H1 (cell line): Measurements from ENCODE around the gene SERPINB13. TPM values are rescaled to one million over a fixed set of nuclear protein-coding genes. Genes with fewer than 3 reads are reported as not detected.

Source experiments
- CTCF ChIA-PET: fragments of 300-600 bp; sonication (Branson Sonifier 250); formaldehyde crosslinking; loops from one replicate; lab custom pipeline; 2021; ENCODE audit not compliant: partially characterized antibody; lab: Charles Lee
- POLR2A ChIA-PET: fragments of 300-600 bp; sonication (Branson Sonifier 250); formaldehyde crosslinking; loops from one replicate; lab custom pipeline; 2021; ENCODE audit warnings: inconsistent platforms; ENCODE audit not compliant: partially characterized antibody; lab: Charles Lee
- DNase-seq, 2 experiments: peaks; one replicate each; pipeline versions ENCODE4 v3.0.0 to v3.0.0-alpha.2; 2010 to 2022; ENCODE audit warnings: low spot score in 2 of 2, low read depth in 1 of 2, mixed read lengths in 1 of 2
- FAIRE-seq: peaks from 2 replicates; lab custom pipeline; 2011; peaks lifted over from hg19 to GRCh38; lab: Jason Lieb, UNC
- H2AFZ ChIP-seq: 2 replicates; pipeline ENCODE4 v1.8.1; 2012; ENCODE audit warnings: low read length, inconsistent platforms
- H2AK5ac ChIP-seq: 2 replicates; pipeline ENCODE4 v1.6.1; 2013; ENCODE audit warnings: low read depth, low read length
- H2BK120ac ChIP-seq: replicated peaks from 2 replicates; pipeline ENCODE3; 2013; ENCODE audit warnings: low read depth, low read length, inconsistent platforms
- H2BK12ac ChIP-seq: 2 replicates; pipeline ENCODE4 v1.6.1; 2013; ENCODE audit warnings: low read depth, low read length
- H2BK15ac ChIP-seq: 2 replicates; pipeline ENCODE4 v1.6.1; 2013; ENCODE audit warnings: low read length
- H2BK20ac ChIP-seq: 2 replicates; pipeline ENCODE4 v1.6.1; 2013; ENCODE audit warnings: low read length
- H2BK5ac ChIP-seq: 2 replicates; pipeline ENCODE4 v1.6.1; 2013; ENCODE audit warnings: low read depth, low read length
- H3K14ac ChIP-seq: 2 replicates; pipeline ENCODE4 v1.6.1; 2013; ENCODE audit warnings: inconsistent platforms; ENCODE audit not compliant: insufficient read length
- H3K18ac ChIP-seq: 2 replicates; pipeline ENCODE4 v1.6.1; 2013; ENCODE audit warnings: low read length; ENCODE audit errors: extremely low read depth
- H3K23ac ChIP-seq: 2 replicates; pipeline ENCODE4 v1.6.1; 2013; ENCODE audit warnings: inconsistent platforms; ENCODE audit not compliant: insufficient read length
- H3K23me2 ChIP-seq: 2 replicates; pipeline ENCODE4 v1.6.1; 2013; ENCODE audit warnings: low read depth, low read length
- H3K27ac ChIP-seq: 2 replicates; pipeline ENCODE4 v1.6.1; 2011; ENCODE audit warnings: low read depth, low read length, inconsistent platforms
- H3K27me3 ChIP-seq, 4 experiments: replicated peaks in 1 of 4; 1 replicate in 1 of 4; 2 replicates in 3 of 4; pipeline versions ENCODE4 v1.6.1 to v1.8.1; 2011 to 2013; ENCODE audit warnings: low read length in 3 of 4, mild to moderate bottlenecking in 3 of 4, inconsistent platforms in 2 of 4, mixed read lengths in 2 of 4, moderate library complexity in 1 of 4; ENCODE audit not compliant: control insufficient read depth in 3 of 4, insufficient read depth in 3 of 4; ENCODE audit errors: extremely low read depth in 1 of 4
- H3K36me3 ChIP-seq, 4 experiments: 2 replicates each; pipeline versions ENCODE4 v1.6.1 to v1.8.1; 2011 to 2013; ENCODE audit warnings: mild to moderate bottlenecking in 4 of 4, low read length in 3 of 4, moderate library complexity in 2 of 4, control low read depth in 1 of 4, inconsistent platforms in 1 of 4; ENCODE audit not compliant: insufficient read depth in 4 of 4, control insufficient read depth in 2 of 4
- H3K4ac ChIP-seq: replicated peaks from 2 replicates; pipeline ENCODE3; 2013; ENCODE audit warnings: low read length, low read depth, mixed read lengths, inconsistent platforms; ENCODE audit not compliant: insufficient read length
- H3K4me1 ChIP-seq, 4 experiments: replicated peaks in 1 of 4; 1 replicate in 1 of 4; 2 replicates in 3 of 4; pipeline versions ENCODE4 v1.6.1 to v1.8.1; 2011 to 2013; ENCODE audit warnings: low read length in 3 of 4, inconsistent platforms in 2 of 4, mixed read lengths in 1 of 4; ENCODE audit not compliant: insufficient read depth in 4 of 4, control insufficient read depth in 3 of 4
- H3K4me2 ChIP-seq, 2 experiments: 2 replicates each; pipeline versions ENCODE4 v1.6.1 to v1.8.1; 2011 to 2013; ENCODE audit warnings: low read depth in 2 of 2, low read length in 2 of 2, control low read depth in 1 of 2, inconsistent platforms in 1 of 2, mild to moderate bottlenecking in 1 of 2; ENCODE audit not compliant: insufficient read depth in 1 of 2
- H3K4me3 ChIP-seq, 4 experiments: fragments of 200-600, 300-600 bp in 1 of 4; sonication (generic), shearing (Covaris generic), sonication (Bioruptor Twin) in 1 of 4; 2 replicates each; pipeline versions ENCODE4 v1.5.1 to v1.8.1; 2011 to 2016; ENCODE audit warnings: low read length in 4 of 4, low read depth in 3 of 4, control low read depth in 2 of 4, inconsistent platforms in 2 of 4, mild to moderate bottlenecking in 2 of 4, mixed read lengths in 1 of 4, moderate library complexity in 1 of 4; ENCODE audit not compliant: insufficient read depth in 2 of 4; ENCODE audit errors: extremely low read depth in 1 of 4
- H3K56ac ChIP-seq: replicated peaks from 2 replicates; pipeline ENCODE3; 2013; ENCODE audit warnings: low read depth, mild to moderate bottlenecking, mixed read lengths, low read length, inconsistent platforms; ENCODE audit not compliant: insufficient read length
- H3K79me1 ChIP-seq: 2 replicates; pipeline ENCODE4 v1.6.1; 2013; ENCODE audit warnings: low read depth, low read length, control low read depth
- H3K79me2 ChIP-seq, 2 experiments: 2 replicates each; pipeline versions ENCODE4 v1.6.1 to v1.8.1; 2012 to 2013; ENCODE audit warnings: low read length in 2 of 2, mild to moderate bottlenecking in 2 of 2, inconsistent platforms in 1 of 2; ENCODE audit not compliant: insufficient read depth in 2 of 2, control insufficient read depth in 1 of 2
- H3K9ac ChIP-seq, 4 experiments: replicated peaks in 1 of 4; 1 replicate in 1 of 4; 2 replicates in 3 of 4; pipeline versions ENCODE4 v1.6.1 to v1.8.1; 2011 to 2013; ENCODE audit warnings: low read depth in 3 of 4, low read length in 3 of 4, control low read depth in 2 of 4, mild to moderate bottlenecking in 2 of 4, moderate library complexity in 2 of 4, inconsistent platforms in 1 of 4; ENCODE audit errors: extremely low read depth in 1 of 4
- H3K9me3 ChIP-seq, 2 experiments: 2 replicates each; pipeline versions ENCODE4 v1.6.1 to v1.8.1; 2012 to 2013; ENCODE audit warnings: mild to moderate bottlenecking in 2 of 2, moderate library complexity in 2 of 2, control low read depth in 1 of 2, inconsistent platforms in 1 of 2, low read depth in 1 of 2, low read length in 1 of 2, mixed read lengths in 1 of 2; ENCODE audit not compliant: insufficient read depth in 2 of 2
- H4K20me1 ChIP-seq, 2 experiments: replicated peaks in 1 of 2; 2 replicates each; pipeline versions ENCODE3 to v1.8.1; 2011 to 2013; ENCODE audit warnings: inconsistent platforms in 2 of 2, low read length in 2 of 2, mild to moderate bottlenecking in 1 of 2; ENCODE audit not compliant: insufficient read depth in 2 of 2, control insufficient read depth in 1 of 2
- H4K5ac ChIP-seq: 2 replicates; pipeline ENCODE4 v1.6.1; 2013; ENCODE audit warnings: low read length, low read depth, mixed read lengths, inconsistent platforms; ENCODE audit not compliant: insufficient read length
- H4K8ac ChIP-seq: 2 replicates; pipeline ENCODE4 v1.8.0; 2013; ENCODE audit warnings: mild to moderate bottlenecking, moderate library complexity, low read length, inconsistent platforms; ENCODE audit not compliant: insufficient read depth; ENCODE audit errors: extremely low read depth
- H4K91ac ChIP-seq: replicated peaks from 2 replicates; pipeline ENCODE3; 2013; ENCODE audit warnings: low read length, mixed read lengths, inconsistent platforms; ENCODE audit not compliant: insufficient read length
- CBX8 ChIP-seq: fragments of 300-800, 300-1000 bp; sonication (generic); IDR thresholded peaks from 2 replicates; pipeline ENCODE4 v1.7.1; 2016; ENCODE audit warnings: low read depth, low read length, borderline replicate concordance
- EZH2 ChIP-seq: fragments of 200-600 bp; sonication (generic); IDR thresholded peaks from 2 replicates; pipeline ENCODE4 v1.7.1; 2012; ENCODE audit warnings: low read depth, mild to moderate bottlenecking, moderate library complexity, low read length, inconsistent platforms; ENCODE audit not compliant: severe bottlenecking
- HDAC2 ChIP-seq, 2 experiments: fragments of 300-600 bp in 1 of 2; sonication (generic) in 1 of 2; IDR thresholded peaks; 2 replicates each; pipeline ENCODE4 v1.6.1; 2011 to 2012; ENCODE audit warnings: low read depth in 2 of 2, low read length in 2 of 2, mild to moderate bottlenecking in 2 of 2, moderate library complexity in 2 of 2, borderline replicate concordance in 1 of 2, inconsistent platforms in 1 of 2
- RNF2 ChIP-seq: fragments of 200-900, 300-1000 bp; sonication (generic); IDR thresholded peaks from 2 replicates; pipeline ENCODE4 v1.7.1; 2016; ENCODE audit warnings: borderline replicate concordance, low read depth, mild to moderate bottlenecking, antibody characterized with exemption, low read length; ENCODE audit not compliant: poor library complexity, severe bottlenecking; ENCODE audit errors: missing control alignments
- SP4 ChIP-seq: IDR thresholded peaks from 2 replicates; pipeline ENCODE4 v1.6.1; 2012; ENCODE audit warnings: low read length, inconsistent platforms
- TAF7 ChIP-seq: optimal IDR thresholded peaks from 2 replicates; pipeline ENCODE3; 2011; ENCODE audit warnings: low read depth, mild to moderate bottlenecking, inconsistent platforms, low read length, moderate library complexity, borderline replicate concordance
- YY1 ChIP-seq: IDR thresholded peaks from 2 replicates; pipeline ENCODE4 v1.6.1; 2011; ENCODE audit warnings: low read depth, mild to moderate bottlenecking, low read length
- ZNF274 ChIP-seq: IDR thresholded peaks from 2 replicates; pipeline ENCODE4 v1.7.0; 2012; ENCODE audit warnings: low read length, borderline replicate concordance; ENCODE audit errors: extremely low read depth
- WGBS, 2 experiments: shearing (Covaris generic) in 1 of 2; methylation state at CpG; one replicate each; pipeline versions ENCODE4 v1.1.6 to v1.1.7; 2013 to 2015; ENCODE audit warnings: low lambda C conversion rate in 2 of 2, mixed read lengths in 2 of 2, inconsistent platforms in 1 of 2, low coverage in 1 of 2, missing lambda C conversion rate in 1 of 2; ENCODE audit not compliant: insufficient replicate concordance in 2 of 2, insufficient coverage in 1 of 2, insufficient read length in 1 of 2; ENCODE audit errors: extremely low coverage in 1 of 2, missing lambda C conversion rate in 1 of 2; 5-methylcytosine and 5-hydroxymethylcytosine counted together
- polyA plus RNA-seq, 7 experiments: library from polyadenylated mRNA; depleted of rRNA in 3 of 7; stranded (reverse) in 5 of 7; unstranded in 2 of 7; fragments of >200 nt in 5 of 7; fragments of 200-250 nt in 2 of 7; gene quantifications; 1 replicate in 5 of 7; 2 replicates in 1 of 7; 4 replicates in 1 of 7; pipeline versions ENCODE4 v1.2.1 to v1.2.3, GENCODE V29; 2011 to 2013; ENCODE audit warnings: missing spikeins in 2 of 7, mixed read lengths in 2 of 7
- total RNA-seq: library from RNA; stranded (reverse); fragmentation: NEBNext Ultra II Directional; extraction: Animal tissue kit (Norgen Biotek cat#: 25700); gene quantifications from 2 replicates; pipeline ENCODE4 v1.2.1, GENCODE V29; 2021
- TF ChIP-seq, protein P1 (sequence below), 3 experiments: IDR thresholded peaks; 1 replicate in 2 of 3; 2 replicates in 1 of 3; pipeline versions ENCODE4 v1.5.1 to v1.6.1; 2011; ENCODE audit warnings: low read length in 3 of 3, mild to moderate bottlenecking in 3 of 3, inconsistent platforms in 2 of 3, low read depth in 1 of 3, moderate library complexity in 1 of 3; ENCODE audit not compliant: insufficient read depth in 1 of 3; ENCODE audit errors: control extremely low read depth in 1 of 3

SERPINB13 gene
- total and polyA plus RNA-seq, 2 of the 8 experiments (the other 6 are each of a cell fraction or from before 2014, with no cell fraction given) = not detected

DNA sequence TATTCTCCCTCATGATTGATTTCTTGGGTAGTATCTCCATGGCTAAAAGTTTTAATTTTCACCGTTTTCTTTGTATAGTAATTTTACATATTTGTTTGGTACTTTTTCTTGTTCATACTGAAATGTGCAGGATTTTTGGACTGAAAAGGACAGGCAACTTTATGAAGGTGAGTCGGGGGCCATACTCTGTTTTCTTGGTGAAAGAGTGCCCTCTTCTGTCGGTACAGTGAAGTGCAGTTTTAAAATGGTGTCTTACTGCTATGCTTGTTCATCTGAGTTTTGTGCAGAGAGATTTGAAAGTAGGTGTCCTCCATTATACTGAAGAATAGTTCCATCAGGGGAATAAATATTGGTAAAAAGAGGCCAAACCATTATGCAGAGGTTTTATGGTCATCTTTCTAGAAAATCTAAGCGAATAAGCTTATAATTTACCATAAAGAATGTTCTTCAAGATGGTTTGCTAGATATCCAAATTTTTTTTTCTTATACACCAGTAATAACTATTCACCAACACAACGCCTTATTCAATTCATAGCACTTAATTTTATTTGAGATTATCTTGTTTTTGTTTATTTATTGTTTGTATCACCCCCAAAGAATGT is 8.7 kb upstream of the SERPINB13 start:
- Histone ChIP-seq H4K8ac (no peak overlapping the region), H3K4ac (no peak overlapping the region), H2BK12ac (no peak overlapping the region), H3K14ac (no peak overlapping the region), H3K4me1 (no peaks in the 10 kb centered on the region), H3K18ac (no peak overlapping the region), H3K79me2 (no peaks in the 10 kb centered on the region), H2BK5ac (no peak overlapping the region), H3K56ac (no peak overlapping the region), H2AK5ac (no peak overlapping the region), H3K9ac (no peak overlapping the region), H4K20me1 (no peaks in the 10 kb centered on the region), H4K5ac (no peak overlapping the region), H3K23ac (no peak overlapping the region), H3K27ac (no peak overlapping the region), H2AFZ (no peak overlapping the region), H3K9me3 (no peaks in the 10 kb centered on the region), H3K4me2 (no peak overlapping the region), H2BK20ac (no peak overlapping the region), H3K36me3 (no peaks in the 10 kb centered on the region), H4K91ac (no peak overlapping the region), H3K4me3 (no peak overlapping the region), H2BK120ac (no peak overlapping the region), H3K23me2 (no peaks in the 10 kb centered on the region; the same call in 1 of the 2 replicates), H2BK15ac (no peak overlapping the region), H3K79me1 (no peaks in the 10 kb centered on the region), H3K27me3 (no peaks in the 10 kb centered on the region)
- ChIA-PET POLR2A (no interaction called here), CTCF (interaction anchor here (0.7 to 13.2 kb wide), 42 partner anchors 8 to 1390 kb away, joined by 3 to 366 read pairs (median 5); partner anchors contain the start of genes SERPINB12 and SERPINB13)
- 16% methylated on average over 5 of the region's 5 CpGs; no CpG with 5 or more reads in 1 of the 2 experiments for WGBS, 2 experiments
- FAIRE-seq (peak; percentile 94), DNase-seq (peak in 1 of 2 experiments; percentile 64)
- peak; percentile 74; the same call in 1 of the 2 replicates for TF ChIP-seq YY1
- no peak for TF ChIP-seq TAF7
- TF ChIP-seq HDAC2 (IDR thresholded peaks at IDR 0.05; ENCODE audit: borderline replicate concordance in 1 of 2, low read depth in 2 of 2, low read length in 2 of 2) = no peak
- TF ChIP-seq, protein P1, sequence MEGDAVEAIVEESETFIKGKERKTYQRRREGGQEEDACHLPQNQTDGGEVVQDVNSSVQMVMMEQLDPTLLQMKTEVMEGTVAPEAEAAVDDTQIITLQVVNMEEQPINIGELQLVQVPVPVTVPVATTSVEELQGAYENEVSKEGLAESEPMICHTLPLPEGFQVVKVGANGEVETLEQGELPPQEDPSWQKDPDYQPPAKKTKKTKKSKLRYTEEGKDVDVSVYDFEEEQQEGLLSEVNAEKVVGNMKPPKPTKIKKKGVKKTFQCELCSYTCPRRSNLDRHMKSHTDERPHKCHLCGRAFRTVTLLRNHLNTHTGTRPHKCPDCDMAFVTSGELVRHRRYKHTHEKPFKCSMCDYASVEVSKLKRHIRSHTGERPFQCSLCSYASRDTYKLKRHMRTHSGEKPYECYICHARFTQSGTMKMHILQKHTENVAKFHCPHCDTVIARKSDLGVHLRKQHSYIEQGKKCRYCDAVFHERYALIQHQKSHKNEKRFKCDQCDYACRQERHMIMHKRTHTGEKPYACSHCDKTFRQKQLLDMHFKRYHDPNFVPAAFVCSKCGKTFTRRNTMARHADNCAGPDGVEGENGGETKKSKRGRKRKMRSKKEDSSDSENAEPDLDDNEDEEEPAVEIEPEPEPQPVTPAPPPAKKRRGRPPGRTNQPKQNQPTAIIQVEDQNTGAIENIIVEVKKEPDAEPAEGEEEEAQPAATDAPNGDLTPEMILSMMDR (IDR thresholded peaks at IDR 0.05; ENCODE audit: control extremely low read depth in 1 of 3, insufficient read depth in 1 of 3, low read depth in 1 of 3, low read length in 3 of 3) = peak in 2 of 3 experiments; percentile 75 to 77; a peak in 3 of 4 replicates
- no peak for TF ChIP-seq CBX8
- TF ChIP-seq ZNF274 = no peak
- TF ChIP-seq SP4 = no peak
- no peak for TF ChIP-seq EZH2
- TF ChIP-seq RNF2 = no peak
